HPDE6-E6E7 (cell line): ENCODE measurements around the gene NEK1.
A peak's percentile ranks its signal among the peaks of the same experiment; 100 is the strongest.

Experiments
- DNase-seq: peaks from one replicate; pipeline ENCODE4 v3.0.0; 2011; ENCODE audit warnings: missing footprints; ENCODE audit errors: extremely low spot score

Gene NEK1

GRCh38 chr4:169369634-169370033 lies 242.7 kb downstream of the NEK1 start:
- DNase-seq = no peak

- DNase-seq = no peak
These were observed 244.6 kb downstream of the NEK1 start for GRCh38 chr4:169367826-169368225.

GRCh38 chr4:169366821-169367220 lies 245.6 kb downstream of the NEK1 start:
- no peak for DNase-seq

- no peak for DNase-seq
These were observed 249.8 kb downstream of the NEK1 start for GRCh38 chr4:169362607-169363006.

- no peak for DNase-seq
These were observed 250.6 kb downstream of the NEK1 start for GRCh38 chr4:169361756-169362155.

GRCh38 chr4:169359961-169360360 lies 252.4 kb downstream of the NEK1 start:
- no peak for DNase-seq

GRCh38 chr4:169352360-169352759 lies 260.0 kb downstream of the NEK1 start:
- no peak for DNase-seq

GRCh38 chr4:169351872-169352271 lies 260.5 kb downstream of the NEK1 start:
- DNase-seq = no peak

GRCh38 chr4:169348541-169348940 lies 263.8 kb downstream of the NEK1 start:
- DNase-seq = no peak

- no peak for DNase-seq
These were observed 265.5 kb downstream of the NEK1 start for GRCh38 chr4:169346840-169347239.

GRCh38 chr4:169345316-169345721 lies 267.1 kb downstream of the NEK1 start:
- DNase-seq = peak; percentile 78
